Activated effector memory CD4-positive, alpha-beta T cell treated with anti-CD3 and anti-CD28 coated beads, Interleukin-2, amount 50 U/mL, for 16 hours (primary cell): ENCODE data around the gene LRFN3.
"Not testable (repeated sequence)": the region's sequence is repeated elsewhere in the genome, so short reads cannot be mapped to it uniquely, and the experiment has no call there.

Experiments used
- DNase-seq: peaks from one replicate; pipeline ENCODE4 v3.0.0-alpha.2; 2020

Gene LRFN3

DNA sequence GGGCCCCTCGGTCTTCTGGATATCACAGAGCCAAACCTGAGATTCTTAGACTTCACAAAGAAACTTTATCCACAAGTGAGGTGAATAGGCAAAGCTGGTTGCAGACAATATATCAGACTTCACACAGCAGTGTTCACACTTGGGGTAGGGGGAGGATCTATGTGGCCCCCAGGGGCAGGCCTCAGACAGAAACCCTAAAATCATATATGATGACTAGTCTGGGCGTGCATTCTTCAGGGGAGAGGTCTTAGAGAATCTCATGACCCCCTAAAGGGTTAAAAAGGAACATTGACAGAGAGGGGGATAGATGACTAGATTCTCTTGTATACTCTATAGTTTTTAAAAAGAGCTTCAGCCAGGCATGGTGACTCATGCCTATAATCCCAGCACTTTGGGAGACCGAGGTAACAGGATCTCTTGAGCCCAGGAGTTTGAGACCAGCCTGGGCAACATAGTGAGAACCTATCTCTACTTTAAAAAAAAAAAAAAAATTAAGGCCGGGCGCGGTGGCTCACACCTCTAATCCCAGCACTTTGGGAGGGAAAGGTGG, 30.9 kb upstream of the LRFN3 start:
- no peak for DNase-seq

DNA sequence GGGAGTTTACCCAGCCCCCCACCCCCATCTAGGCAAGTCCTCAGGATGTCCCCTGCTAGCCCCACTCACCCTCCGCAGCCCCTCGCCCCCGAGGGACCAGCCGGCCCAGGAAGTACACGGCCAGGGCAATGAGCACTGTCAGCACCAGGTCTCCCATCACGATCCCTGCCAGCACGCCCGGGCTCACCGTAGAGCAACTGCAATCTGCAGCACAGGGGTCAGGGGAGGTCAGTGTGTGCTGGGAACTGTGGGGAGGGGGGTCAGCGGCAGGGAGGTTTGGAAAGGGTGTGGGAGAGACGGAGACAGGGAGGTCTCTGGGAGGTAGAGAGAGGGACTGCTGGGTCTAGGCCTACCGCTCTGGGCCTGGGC, 28.8 kb upstream of the LRFN3 start:
- no peak for DNase-seq

DNA sequence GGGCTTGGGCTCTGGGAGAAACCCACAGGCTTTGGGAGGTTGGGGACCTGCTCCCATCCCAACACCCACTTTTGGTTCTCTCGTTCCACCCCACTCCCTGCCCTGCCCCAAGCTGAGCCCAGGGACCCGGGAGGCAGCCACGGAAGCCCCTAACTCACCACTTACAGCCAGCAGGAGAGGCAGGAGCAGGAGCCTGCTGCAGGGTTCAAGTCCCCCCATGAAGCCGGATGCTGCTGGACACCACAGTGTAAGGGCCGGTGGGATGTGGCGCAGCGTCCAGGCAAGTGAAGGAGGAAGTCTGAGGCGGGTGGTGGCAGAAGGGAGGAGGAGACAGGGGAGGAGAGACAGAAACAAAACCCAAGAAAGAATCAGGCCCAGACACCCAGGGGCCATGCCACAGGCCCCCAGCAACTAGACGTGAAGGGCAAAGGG, 28.1 kb upstream of the LRFN3 start, which contains the start of gene TYROBP:
TSS of gene TYROBP (minus strand) at position 286 of the 432 bp plus-strand sequence. CDS start at position 219, 67 bp downstream.
- DNase-seq: no peak

DNA sequence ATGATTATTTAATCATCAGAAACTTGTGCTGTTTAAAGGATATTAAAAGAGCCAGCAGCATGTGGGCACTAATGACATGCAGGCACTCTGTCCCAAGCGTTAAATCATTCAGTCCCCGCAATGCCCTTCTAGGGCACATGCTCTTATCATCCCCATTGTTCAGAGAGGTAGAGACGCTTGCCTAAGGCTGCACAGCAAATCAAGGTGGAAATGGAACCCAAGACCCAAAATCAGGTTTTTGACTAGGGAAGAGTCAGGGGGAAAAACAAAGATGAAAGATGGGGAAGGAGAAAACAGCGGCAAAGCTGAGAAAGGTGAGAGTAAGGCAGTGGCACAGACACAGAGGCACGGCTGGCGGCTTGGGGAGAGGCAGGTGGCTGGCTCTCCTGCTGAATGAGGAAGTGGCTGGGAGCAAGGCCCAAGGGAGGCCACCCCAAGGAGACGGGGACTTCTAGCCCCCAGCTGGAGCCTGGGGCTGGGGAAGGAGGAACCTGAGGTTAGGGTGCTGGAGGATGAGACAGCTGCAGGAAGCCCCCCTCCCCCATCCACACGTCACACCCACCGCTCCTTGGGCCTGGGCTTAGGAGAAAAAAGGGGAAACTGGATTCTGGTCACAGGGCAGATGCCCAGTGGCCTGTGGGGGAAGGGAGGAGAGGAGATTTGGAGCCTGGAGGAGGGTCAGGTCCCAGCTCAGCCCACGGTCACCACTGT, 27.0 kb upstream of the LRFN3 start:
- DNase-seq: no peak

DNA sequence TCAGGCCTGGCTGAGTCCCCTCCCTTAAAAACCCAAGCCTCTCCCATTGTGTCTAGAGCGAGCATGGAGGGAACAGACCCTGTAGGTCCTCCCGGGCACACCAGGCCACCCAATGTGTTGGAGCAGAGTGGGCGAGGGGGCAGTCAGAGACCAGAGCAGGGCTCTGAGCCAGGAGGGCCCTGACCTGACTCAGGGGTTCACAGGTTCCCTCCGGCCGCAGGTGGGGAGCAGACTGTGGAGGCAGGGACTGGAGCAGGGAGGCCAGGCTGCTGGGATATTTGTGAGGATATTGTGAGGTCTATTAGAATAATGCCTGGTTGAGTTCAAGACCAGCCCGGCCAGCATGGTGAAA, 26.5 kb upstream of the LRFN3 start:
- no peak for DNase-seq

DNA sequence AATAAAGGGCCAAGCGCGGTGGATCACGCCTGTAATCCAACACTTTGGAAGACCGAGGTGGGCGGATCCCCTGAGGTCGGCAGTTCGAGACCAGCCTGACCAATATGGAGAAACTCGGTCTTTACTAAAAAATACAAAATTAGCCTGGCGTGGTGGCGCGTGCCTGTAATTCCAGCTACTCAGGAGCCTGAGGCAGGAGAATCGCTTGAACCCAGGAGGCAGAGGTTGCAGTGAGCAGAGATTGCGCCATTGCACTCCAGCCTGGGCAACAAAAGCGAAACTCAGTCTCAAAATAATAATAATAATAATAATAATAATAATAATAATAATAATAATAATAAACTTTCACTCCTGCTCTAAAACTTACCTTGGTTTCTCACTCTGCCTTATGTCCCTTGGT, 25.8 kb upstream of the LRFN3 start:
- not testable (repeated sequence) for DNase-seq

DNA sequence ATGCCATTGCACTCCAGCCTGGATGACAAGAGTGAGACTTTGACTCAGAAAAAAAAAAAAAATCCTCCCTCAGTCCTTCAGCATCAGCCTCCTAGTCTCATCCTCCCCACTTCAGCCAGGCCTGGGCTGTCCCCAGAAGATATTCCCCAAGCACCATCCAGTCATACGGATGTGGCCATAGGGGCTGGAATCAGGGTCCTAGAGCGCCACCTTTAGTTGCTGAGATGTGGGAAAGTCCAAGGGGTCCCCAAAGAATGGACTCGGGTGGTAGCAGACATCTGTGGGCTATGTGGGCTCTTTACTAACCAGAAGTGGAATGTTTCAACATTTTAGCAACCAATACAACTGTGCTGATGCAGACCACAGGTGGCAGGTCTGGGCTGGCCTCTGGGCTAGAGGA, 25.0 kb upstream of the LRFN3 start:
- no peak for DNase-seq

DNA sequence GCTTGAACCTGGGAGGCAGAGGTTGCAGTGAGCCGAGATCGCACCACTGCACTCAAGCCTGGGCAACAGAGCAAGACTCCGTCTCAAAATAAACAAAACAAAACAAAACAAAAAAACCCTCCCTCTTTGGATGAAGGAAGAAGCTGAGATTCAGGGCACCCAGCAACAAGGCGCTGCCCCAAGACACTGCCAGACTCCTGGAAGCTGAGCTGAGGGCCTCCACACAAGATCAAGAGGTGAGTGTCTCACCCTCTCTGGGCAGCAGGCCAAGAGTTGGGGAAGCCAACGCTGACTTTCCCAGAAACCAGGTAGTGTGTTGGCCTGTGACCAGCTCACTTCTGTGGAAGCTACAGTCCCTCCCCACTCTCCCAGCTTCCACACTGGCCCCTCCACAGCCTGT, 24.4 kb upstream of the LRFN3 start:
- no peak for DNase-seq

DNA sequence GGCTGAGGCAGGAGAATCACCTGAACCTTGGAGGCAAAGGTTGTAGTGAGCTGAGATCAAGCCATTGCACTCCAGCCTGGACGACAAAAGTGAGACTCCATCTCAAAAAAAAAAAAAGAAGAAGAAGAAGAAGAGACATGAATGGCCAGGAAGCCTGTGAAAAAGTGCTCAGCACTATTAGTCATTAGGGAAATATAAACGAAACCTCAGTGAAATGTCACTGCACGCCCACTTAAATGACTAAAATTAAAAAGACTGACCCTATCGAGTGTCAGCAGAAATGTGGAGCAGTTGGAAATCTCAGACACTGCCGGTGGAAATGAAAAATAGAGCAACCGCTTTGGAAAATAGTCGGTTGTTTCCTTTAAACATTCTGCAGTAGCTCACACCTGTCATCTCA, 22.6 kb upstream of the LRFN3 start:
- no peak for DNase-seq

DNA sequence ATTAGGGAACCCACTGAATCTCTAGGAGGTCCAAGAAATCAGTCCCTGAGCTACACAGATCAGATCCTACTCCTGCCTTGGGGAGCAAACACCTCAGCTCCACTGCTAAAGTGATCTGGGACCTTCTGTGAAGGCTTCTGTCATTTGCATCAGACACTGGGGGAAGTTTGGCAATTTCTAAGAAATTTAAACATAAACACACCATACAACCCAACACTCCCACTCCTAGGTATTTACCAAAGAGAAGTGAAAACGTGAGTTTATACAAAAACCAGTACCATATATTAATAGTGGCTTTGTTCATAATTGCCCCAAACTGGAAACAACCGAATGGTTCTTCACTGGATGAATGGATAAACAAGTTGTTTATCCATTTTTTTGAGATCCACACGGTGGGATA, 20.7 kb upstream of the LRFN3 start:
- DNase-seq: no peak

DNA sequence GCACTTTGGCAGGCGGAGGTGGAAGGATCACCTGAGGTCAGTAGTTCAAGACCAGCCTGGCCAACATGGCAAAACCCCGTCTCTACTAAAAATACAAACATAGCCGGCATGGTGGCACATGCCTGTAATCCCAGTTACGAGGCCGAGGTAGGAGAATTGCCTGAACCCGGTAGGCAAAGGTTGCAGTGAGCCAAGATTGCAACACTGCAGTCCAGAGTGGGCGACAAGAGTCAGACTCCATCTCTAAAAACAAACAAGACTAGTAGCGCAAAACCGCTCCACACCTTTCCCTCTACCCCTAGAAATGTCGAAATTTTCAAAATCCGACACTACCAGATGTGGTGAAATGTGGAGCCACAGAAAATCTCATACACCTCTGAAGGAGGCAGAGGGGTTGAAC, 16.9 kb upstream of the LRFN3 start:
- no peak for DNase-seq

DNA sequence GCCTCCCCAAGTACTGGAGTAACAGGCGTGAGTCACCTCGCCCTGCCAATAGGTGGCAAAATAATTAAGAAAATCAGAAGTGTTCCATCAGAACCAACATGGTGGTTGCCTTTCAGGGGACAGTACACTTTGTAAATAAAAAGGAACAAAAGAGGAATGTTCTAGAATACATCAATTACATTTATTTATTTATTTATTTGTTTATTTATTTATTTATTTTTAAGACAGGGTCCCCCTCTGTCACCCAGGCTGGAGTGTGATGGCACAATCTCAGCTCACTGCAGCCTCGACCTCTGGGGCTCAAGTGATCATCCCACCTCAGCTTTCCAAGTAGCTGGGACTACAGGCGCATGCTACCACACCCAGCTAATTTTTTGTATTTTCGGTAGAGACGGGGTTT, 15.2 kb upstream of the LRFN3 start:
- DNase-seq: no peak

DNA sequence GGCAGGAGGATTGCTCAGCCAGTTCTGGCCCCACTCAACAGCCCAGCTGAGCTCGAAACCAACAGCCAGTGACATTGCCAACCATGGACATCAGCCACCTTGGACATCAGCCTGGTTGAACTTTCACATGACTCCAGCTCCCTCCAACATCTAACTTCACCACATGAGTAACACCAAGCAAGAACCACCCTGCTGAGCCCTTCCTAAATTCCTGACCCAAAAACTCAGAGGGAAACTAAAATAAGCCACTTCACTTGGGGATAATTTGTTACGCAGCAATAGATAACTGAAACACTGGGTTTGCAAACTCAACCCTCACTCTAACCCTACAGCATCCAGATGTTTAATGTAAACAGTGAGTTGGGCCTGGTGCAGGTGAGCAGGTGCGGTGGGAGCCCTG, 10.7 kb upstream of the LRFN3 start:
- no peak for DNase-seq

DNA sequence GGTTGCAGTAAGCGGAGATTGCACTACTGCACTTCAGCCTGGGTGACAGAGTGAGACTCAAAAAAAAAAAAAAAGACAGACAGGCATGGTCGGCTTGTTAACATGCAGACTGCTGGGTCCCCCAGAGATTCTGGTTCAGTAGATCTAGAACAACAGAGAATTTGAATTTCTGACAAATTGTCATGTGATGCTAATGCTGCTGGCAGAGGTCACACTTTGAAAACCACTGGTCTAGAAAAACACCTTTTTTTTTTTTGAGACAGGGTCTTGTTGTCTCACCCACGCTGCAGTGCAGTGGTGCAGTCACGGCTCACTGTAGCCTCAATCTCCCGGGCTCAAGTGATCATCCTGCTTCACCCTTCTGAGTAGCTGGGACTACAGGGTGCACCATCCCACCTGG, 7.7 kb upstream of the LRFN3 start:
- DNase-seq: no peak

DNA sequence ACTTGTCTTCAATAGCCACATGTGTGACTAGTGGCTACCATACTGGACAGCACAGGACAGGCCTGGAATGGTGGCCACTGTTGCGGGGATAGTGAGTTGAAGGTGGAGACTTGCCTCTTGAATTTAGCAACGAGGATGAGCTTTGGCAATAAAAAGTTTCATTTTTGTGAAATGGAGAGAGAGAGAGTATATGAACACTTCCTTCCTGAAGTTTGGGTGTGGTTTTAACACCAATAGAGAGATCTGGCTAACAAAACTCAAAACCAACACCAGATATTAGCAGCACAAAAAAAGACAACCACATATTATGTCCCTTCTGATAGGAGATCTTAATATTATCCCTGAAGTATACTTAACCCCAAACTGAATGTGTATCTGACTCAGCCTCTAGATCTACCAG, 6.3 kb upstream of the LRFN3 start:
- no peak for DNase-seq

DNA sequence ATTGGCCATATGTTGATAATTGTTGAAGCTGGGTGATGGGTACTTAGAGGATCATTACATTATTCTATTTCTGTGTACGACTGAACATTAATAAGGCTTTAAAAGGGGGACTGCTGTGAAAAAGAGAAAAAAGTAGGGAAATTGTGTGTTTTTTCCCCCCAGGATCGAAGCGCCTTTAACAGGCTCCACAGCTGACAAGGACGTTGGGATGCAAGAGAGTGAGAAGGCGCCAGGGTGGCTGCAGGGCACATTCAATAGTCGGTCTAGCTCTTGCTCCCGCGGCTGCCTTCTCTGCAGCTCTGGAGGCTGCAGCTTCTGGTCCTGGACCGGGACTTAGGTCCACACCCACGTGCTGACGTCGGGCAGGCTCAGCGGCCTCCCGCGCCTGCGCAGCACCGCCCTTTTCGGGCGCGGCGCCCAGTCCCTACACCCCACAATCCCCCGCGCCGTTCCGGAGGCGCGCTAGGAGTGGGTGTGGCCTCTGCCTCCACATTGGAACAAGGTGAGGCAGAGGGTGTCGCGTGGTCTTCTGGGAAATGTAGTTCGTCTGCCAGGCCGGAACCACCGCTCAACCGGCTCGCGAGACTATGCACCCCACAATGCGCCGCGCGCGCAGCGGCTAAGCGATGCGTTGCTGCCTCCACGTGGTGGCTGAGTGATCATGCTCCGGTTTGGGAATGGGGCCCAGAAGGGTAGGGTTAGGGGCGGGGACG, 4.9 kb upstream of the LRFN3 start:
- DNase-seq: peak; percentile 100

DNA sequence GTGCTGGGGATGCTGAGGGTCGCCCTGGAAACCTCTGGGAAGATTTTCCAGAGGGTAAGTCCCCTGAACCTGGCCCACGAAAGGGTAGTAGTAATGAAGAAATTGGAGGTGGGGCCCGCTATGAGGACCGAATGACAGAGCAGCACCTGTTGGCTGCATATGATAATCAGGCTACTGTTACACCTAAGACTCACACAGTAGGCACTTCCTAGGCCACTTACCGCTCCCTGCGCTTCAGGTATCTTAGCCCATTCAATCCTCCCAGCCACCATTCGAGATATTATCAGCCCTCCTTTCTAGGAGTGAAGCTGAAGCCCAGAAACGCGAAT, 4.3 kb upstream of the LRFN3 start:
- DNase-seq: no peak

DNA sequence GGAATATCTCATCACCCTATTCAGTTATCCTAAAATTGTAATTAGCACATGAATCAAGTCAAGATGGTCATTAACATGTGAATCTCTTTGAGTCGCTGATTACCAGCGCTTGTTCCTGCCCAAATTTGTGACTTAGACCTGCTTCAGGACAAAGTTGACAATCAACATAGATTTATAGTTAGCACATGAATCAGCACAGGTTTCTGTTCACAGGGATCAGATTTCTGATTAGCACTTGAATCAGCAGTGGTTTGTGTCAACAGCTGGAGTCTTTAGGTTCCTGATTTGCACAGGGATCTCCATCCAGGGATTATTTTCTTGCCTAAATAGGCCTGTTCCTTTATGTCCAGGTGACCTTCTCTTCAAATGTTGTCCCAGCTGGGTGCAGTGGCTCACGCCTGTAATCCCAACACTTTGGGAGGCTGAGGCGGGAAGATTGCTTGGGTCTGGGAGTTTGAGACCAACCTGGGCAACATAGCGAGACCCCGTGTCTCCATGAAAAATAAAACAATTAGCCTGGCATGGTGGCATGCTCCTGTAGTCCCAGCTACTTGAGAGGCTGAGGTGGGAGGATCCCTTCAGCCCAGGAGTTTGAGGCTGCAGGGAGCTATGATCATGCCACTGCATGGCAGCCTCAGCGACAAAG, 3.8 kb upstream of the LRFN3 start:
- DNase-seq: no peak

DNA sequence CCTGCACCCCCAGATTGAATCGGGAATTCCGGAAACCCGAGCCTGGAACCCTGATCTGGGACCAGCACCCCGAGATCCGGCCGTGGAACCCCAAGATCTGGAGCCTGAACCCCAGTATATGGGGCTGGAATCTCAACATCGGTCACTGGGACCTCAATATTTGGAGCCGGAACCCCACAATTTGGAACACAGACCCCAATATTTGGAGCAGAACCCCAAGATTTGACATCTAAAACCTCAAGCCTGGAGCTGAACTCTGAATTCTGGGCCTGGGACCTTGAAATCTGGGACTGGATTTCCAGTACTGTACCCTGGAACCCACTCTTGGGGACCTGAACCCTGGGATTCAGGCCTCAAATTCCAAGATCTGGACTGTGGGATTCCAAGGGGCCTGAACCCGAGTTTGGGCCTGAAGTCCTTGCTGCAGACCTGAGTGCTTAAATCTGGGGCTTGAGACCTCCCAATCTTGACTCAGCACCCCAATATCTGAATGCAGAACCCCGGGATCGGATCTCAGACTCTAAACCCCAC, 629 bp downstream of the LRFN3 start:
- DNase-seq: no peak

DNA sequence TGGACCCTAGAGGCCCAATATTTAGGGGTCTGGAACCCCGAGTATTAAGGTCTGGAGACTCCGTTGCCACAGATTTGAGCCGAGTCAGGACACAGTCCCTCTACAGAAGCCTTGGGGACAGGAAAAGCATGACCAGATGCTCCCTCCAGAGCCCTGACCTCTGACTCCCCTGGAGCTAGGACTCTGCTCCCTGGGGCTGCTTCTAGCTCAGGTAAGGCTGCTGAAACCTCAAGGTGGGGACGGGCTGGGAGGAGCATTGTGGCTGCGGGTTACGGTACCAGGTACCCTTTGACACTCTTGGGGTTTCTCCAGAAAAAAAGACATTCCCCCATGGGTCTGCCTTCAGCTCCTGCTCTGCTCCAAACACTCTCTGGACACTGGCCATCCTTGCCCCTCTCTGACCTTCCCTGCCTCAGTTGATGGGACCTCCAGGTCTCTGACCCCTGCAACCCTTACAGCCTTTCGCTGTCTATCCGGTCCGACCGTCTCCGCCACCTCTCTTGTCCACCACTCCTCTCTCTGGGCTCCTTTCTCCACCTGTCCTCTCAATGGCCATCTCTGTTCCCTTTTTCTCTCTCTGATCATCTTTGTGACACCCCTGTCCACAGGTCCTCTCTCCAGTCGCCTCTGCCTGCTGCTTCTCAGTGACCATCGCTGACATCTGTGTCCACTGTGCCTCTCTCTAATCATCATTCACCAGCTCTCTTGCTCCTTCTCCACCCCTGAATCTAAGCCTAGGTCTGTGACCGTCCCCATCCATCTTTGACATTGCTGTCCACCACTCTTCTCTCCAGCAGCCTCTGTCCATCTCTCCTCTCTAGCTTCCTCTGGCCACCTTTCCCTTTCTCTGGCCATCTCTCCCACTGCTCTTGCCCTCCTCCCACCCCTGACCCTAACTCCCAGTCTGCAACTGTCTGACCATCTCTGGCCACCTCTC, 1.4 kb downstream of the LRFN3 start:
- DNase-seq: no peak

DNA sequence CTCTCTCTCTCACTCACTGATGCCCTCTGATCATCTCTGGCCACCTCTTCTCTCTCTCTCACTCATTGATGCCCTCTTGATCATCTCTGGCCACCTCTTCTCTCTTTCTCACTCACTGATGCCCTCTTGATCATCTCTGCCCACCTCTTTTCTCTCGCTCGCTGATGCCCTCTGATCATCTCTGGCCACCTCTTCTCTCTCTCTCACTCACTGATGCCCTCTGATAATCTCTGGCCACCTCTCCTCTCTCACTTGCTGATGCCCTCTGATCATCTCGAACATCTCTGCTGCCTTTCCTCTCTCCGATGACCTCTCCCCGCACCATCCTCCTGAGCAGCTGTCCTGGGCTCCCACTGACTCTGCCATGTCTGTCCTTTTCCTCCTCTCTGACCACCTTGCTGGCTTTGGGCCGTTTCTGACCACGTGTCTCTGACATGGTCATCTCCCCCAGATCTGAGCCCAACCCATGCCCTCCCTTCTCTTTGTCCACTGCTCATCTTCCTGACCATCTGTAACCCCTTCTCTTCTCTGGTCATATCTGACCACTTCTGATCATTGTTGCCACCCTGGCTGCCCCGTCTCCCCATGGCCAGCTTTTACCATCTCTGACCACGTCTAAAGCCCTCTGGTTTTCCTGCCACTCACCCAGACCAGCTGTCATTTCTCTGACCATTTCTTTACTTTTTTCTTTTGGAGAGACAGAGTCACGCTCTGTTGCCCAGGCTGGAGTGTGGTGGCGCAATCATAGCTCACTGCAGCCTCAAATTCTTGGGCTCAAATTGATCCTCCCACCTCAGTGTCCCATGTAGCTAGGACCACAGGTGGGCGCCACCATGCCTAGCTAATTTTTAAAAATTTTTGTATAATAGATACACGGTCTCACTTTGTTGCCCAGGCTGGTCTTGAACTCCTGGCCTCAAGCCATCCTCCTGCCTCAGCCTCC, 2.4 kb downstream of the LRFN3 start:
- no peak for DNase-seq
